ENCODE measurements around the gene SMIM5. TPM values are rescaled to one million over a fixed set of nuclear protein-coding genes. Genes with fewer than 3 reads are reported as not detected.

SMIM5 gene
- total and polyA plus RNA-seq, 2 experiments from 2014 or later, result 0.08 TPM; not detected in 1

GRCh38 chr17:75667825-75668224 is 34.6 kb downstream of the SMIM5 start:
- Histone ChIP-seq H4K20me1 (ENCODE audit: insufficient read depth) (no peaks in the 10 kb centered on the region), H3K27me3 (replicated peaks; ENCODE audit: insufficient read depth) (no peaks in the 10 kb centered on the region), H2AFZ (peak overlapping the region; percentile 86), H3K4me2 (ENCODE audit: unreplicated experiment) (peak overlapping the region; percentile 97), H3K36me3 (ENCODE audit: low read depth) (peaks cover 36% of the 10 kb centered on the region), H3K4me3 (peak overlapping the region; percentile 91), H3K4me1 (ENCODE audit: insufficient read depth) (peaks cover 12% of the 10 kb centered on the region; the same call in 1 of the 2 replicates), H3K79me2 (ENCODE audit: insufficient read depth) (peaks cover 80% of the 10 kb centered on the region), H3K9me2 (ENCODE audit: insufficient read depth) (no peaks in the 10 kb centered on the region), H3K9me3 (ENCODE audit: low read depth) (no peaks in the 10 kb centered on the region), H3K9ac (peak overlapping the region; percentile 97), H3F3A (ENCODE audit: insufficient read depth) (0 out of 2 replicates have a peak, but pooled peaks cover 1% of the 10 kb centered on the region), H3K27ac (peak overlapping the region; percentile 82)
- TF ChIP-seq EZH2phosphoT487 (IDR thresholded peaks at IDR 0.05; ENCODE audit: insufficient read depth, low read depth) (no peak), EZH2 (IDR thresholded peaks at IDR 0.05; ENCODE audit: insufficient read depth, poor library complexity, severe bottlenecking) (no peak)
- 1% methylated on average over 4 of the region's 4 CpGs for WGBS, 2 experiments (ENCODE audit: low coverage in 1 of 2, low lambda C conversion rate in 2 of 2, missing lambda C conversion rate in 2 of 2)
- in situ Hi-C loops (cut with MboI), result no loop called here
- peak; percentile 13 for DNase-seq

DNA sequence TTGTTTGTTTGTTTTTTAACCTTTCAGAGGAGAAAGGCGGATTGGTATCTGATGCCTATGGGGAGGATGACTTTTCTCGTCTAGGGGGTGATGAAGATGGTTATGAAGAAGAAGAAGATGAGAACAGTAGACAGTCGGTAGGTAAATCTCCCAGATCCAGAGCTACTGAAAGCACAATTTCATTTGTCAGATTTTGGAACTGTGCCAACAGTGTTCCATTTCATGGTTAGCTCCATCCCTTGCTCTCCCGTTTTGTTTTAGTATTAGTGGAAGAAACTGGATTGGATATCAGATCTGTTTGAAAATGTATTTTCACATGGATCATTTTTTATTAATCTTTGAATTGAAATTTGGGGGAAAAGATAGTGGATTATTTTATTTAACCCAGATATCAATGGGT is 35.3 kb downstream of the SMIM5 start:
- Histone ChIP-seq H3K9me2 (ENCODE audit: insufficient read depth) (no peaks in the 10 kb centered on the region), H3K4me2 (ENCODE audit: unreplicated experiment) (peak overlapping the region; percentile 97), H3K9ac (peak overlapping the region; percentile 97), H3K27ac (0 out of 2 replicates have a peak overlapping the region, but pooled peaks have one; percentile 82), H3K36me3 (ENCODE audit: low read depth) (peaks cover 36% of the 10 kb centered on the region), H3K9me3 (ENCODE audit: low read depth) (no peaks in the 10 kb centered on the region), H3K27me3 (replicated peaks; ENCODE audit: insufficient read depth) (no peaks in the 10 kb centered on the region), H2AFZ (no peak overlapping the region), H3F3A (ENCODE audit: insufficient read depth) (peaks cover 8% of the 10 kb centered on the region; the same call in 1 of the 2 replicates), H3K79me2 (ENCODE audit: insufficient read depth) (peaks cover 87% of the 10 kb centered on the region), H3K4me1 (ENCODE audit: insufficient read depth) (peaks cover 12% of the 10 kb centered on the region; the same call in 1 of the 2 replicates), H3K4me3 (peak overlapping the region; percentile 91), H4K20me1 (ENCODE audit: insufficient read depth) (no peaks in the 10 kb centered on the region)
- 64 to 65% methylated on average over 4 of the region's 4 CpGs for WGBS, 2 experiments (ENCODE audit: low coverage in 1 of 2, low lambda C conversion rate in 2 of 2, missing lambda C conversion rate in 2 of 2)
- DNase-seq, result peak; percentile 38
- in situ Hi-C loops (cut with MboI), result no loop called here
- TF ChIP-seq EZH2phosphoT487 (IDR thresholded peaks at IDR 0.05; ENCODE audit: insufficient read depth, low read depth), result no peak

DNA sequence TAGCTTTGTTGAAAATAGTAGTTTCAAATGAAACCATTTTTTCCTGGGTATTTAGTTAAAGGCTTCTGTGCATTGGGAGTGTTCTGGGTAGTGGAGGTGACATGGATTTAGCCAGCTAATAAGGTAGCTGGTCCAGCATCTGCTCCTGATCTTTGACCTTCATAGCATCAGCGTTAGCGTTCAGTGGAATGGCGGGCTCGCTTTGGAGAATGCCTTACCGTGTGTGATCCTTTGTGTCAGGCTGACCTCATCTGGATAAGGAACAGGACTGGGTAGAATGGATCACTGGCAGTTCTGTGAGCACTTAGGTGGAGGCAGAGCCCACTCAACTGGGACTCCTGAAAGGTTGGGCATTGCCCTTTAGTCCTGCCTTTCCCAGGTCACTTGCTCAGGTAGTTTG is 37.6 kb downstream of the SMIM5 start:
- WGBS, 2 experiments (ENCODE audit: low coverage in 1 of 2, low lambda C conversion rate in 2 of 2, missing lambda C conversion rate in 2 of 2), result 80 to 86% methylated on average over 5 of the region's 5 CpGs
- DNase-seq, result no peak
- in situ Hi-C loops (cut with MboI), result loop anchor here (5.0 kb wide), 1 partner anchor 76 kb away; no protein-coding TSS in a partner anchor
- peaks cover 20% of the 10 kb centered on the region; the same call in 1 of the 2 replicates for H3F3A ChIP-seq (ENCODE audit: insufficient read depth)
- H3K9me2 ChIP-seq (ENCODE audit: insufficient read depth), result no peaks in the 10 kb centered on the region
- H3K79me2 ChIP-seq (ENCODE audit: insufficient read depth), result peaks cover 87% of the 10 kb centered on the region
- no peak overlapping the region for H2AFZ ChIP-seq
- H3K4me3 ChIP-seq, result no peak overlapping the region
- H3K4me1 ChIP-seq (ENCODE audit: insufficient read depth), result peaks cover 14% of the 10 kb centered on the region
- H3K27ac ChIP-seq, result no peak overlapping the region
- peaks cover 41% of the 10 kb centered on the region for H3K36me3 ChIP-seq (ENCODE audit: low read depth)
- H3K9ac ChIP-seq, result 0 out of 2 replicates have a peak overlapping the region, but pooled peaks have one; percentile 6
- H3K9me3 ChIP-seq (ENCODE audit: low read depth), result no peaks in the 10 kb centered on the region
- no peak overlapping the region for H3K4me2 ChIP-seq (ENCODE audit: unreplicated experiment)
- no peak for TF ChIP-seq EZH2phosphoT487 (IDR thresholded peaks at IDR 0.05; ENCODE audit: insufficient read depth, low read depth)
- H4K20me1 ChIP-seq (ENCODE audit: insufficient read depth), result no peaks in the 10 kb centered on the region
- no peaks in the 10 kb centered on the region for H3K27me3 ChIP-seq (replicated peaks; ENCODE audit: insufficient read depth)

GRCh38 chr17:75672011-75672410 is 38.8 kb downstream of the SMIM5 start:
- H3F3A ChIP-seq (ENCODE audit: insufficient read depth), result peaks cover 24% of the 10 kb centered on the region; the same call in 1 of the 2 replicates
- in situ Hi-C loops (cut with MboI), result loop anchor here (5.0 kb wide), 1 partner anchor 75 kb away; no protein-coding TSS in a partner anchor
- 88 to 95% methylated on average over 5 of the region's 5 CpGs for WGBS, 2 experiments (ENCODE audit: low coverage in 1 of 2, low lambda C conversion rate in 2 of 2, missing lambda C conversion rate in 2 of 2)

More at GRCh38 chr17:75672011-75672410, 38.8 kb downstream of the SMIM5 start:
- Histone ChIP-seq H3K27ac (no peak overlapping the region), H3K4me1 (ENCODE audit: insufficient read depth) (peaks cover 9% of the 10 kb centered on the region), H3K9ac (no peak overlapping the region), H4K20me1 (ENCODE audit: insufficient read depth) (no peaks in the 10 kb centered on the region), H3K79me2 (ENCODE audit: insufficient read depth) (peaks cover 87% of the 10 kb centered on the region), H3K4me3 (no peak overlapping the region), H3K4me2 (ENCODE audit: unreplicated experiment) (no peak overlapping the region), H3K27me3 (replicated peaks; ENCODE audit: insufficient read depth) (no peaks in the 10 kb centered on the region), H3K9me2 (ENCODE audit: insufficient read depth) (no peaks in the 10 kb centered on the region), H2AFZ (no peak overlapping the region), H3K36me3 (ENCODE audit: low read depth) (peaks cover 48% of the 10 kb centered on the region), H3K9me3 (ENCODE audit: low read depth) (no peaks in the 10 kb centered on the region)
- TF ChIP-seq EZH2phosphoT487 (IDR thresholded peaks at IDR 0.05; ENCODE audit: insufficient read depth, low read depth), result no peak
- no peak for TF ChIP-seq EZH2 (IDR thresholded peaks at IDR 0.05; ENCODE audit: insufficient read depth, poor library complexity, severe bottlenecking)
- DNase-seq, result no peak

All from GM23248 (cell line).